H4 (cell line): ENCODE measurements around the gene FGFBP1. TPM values are rescaled to one million over a fixed set of nuclear protein-coding genes. Genes with fewer than 3 reads are reported as not detected.

ENCODE experiments used
- total RNA-seq: library from RNA; depleted of rRNA; stranded (reverse); fragments of >200 nt; shearing (Covaris generic); gene quantifications from 2 replicates; pipeline ENCODE4 v1.2.3, GENCODE V29; 2014; rRNA removed

Gene FGFBP1
- total RNA-seq, 1 experiment from 2014 or later = 0.77 TPM

Other genes with a start within 250 kb of the FGFBP1 start
- 0.56 TPM in 1 of 2 replicates, not detected in the other for gene BST1, start 235.7 kb downstream of the FGFBP1 start, total RNA-seq
- 0.02 TPM in 1 of 2 replicates, not detected in the other for gene CD38, start 160.4 kb downstream of the FGFBP1 start, total RNA-seq
- 0.10 and 0.27 TPM in 2 replicates for gene FGFBP2, start 24.4 kb upstream of the FGFBP1 start, total RNA-seq
- not detected in 2 replicates for gene PROM1, start 145.3 kb upstream of the FGFBP1 start, total RNA-seq